Stimulated activated CD4-positive, alpha-beta T cell treated with anti-CD3 and anti-CD28 coated beads, Interleukin-2, amount 100 ng/mL, for 4 hours (primary cell): ENCODE measurements around the gene ARL15.

ENCODE experiments used
- DNase-seq: peaks from one replicate; pipeline ENCODE4 v3.0.0-alpha.2; 2020; ENCODE audit warnings: low read depth

ARL15 gene

GRCh38 chr5:53936481-53937352 lies 373.7 kb downstream of the ARL15 start:
- DNase-seq, result no peak

- DNase-seq, result no peak
These were observed 376.1 kb downstream of the ARL15 start for GRCh38 chr5:53934151-53934820.

GRCh38 chr5:53932351-53932750 lies 378.0 kb downstream of the ARL15 start:
- no peak for DNase-seq

- DNase-seq, result no peak
These were observed 379.9 kb downstream of the ARL15 start for GRCh38 chr5:53930457-53930856.

GRCh38 chr5:53929570-53929969 lies 380.8 kb downstream of the ARL15 start:
- no peak for DNase-seq

- DNase-seq, result no peak
These were observed 381.2 kb downstream of the ARL15 start for GRCh38 chr5:53929152-53929551.

DNA sequence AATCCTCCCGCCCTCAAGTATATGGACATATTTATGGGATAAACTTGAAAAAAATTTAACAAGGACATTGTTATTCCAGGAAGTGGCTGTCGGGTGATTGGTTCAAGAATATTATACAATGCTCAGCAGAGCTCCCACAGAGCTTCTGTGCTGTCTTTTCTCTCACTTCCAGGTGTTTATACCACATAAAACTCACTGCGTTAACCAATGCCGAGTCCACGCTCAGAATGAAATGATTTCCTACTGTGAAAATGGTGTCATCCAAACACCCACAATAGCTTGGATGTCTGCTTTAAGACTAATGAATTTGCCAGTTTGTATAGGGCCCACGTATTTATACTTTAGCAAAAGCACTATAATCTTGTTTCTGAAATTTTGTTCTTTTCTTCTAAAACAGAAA lies 381.7 kb downstream of the ARL15 start:
- no peak for DNase-seq

- DNase-seq, result no peak
These were observed 382.6 kb downstream of the ARL15 start for GRCh38 chr5:53927668-53928247.

DNA sequence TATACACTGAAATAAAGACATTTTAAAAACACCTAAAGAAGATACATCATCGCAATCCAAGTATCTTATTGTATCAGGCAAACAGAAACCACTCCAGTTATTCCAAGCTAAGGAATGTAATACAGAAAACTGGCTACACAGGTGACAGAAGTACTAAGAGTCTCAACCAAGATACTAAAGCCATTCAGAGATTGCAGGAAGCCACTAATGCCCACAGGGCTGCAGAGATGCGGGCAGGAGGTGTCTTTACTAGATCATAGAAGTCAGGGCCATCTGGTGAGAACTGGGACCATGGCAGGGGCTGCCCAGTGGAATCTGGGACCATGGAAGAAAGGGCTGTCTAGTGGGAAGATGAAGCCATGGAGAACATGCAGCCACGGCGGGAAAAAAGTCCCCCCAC lies 384.3 kb downstream of the ARL15 start:
- DNase-seq, result no peak

DNA sequence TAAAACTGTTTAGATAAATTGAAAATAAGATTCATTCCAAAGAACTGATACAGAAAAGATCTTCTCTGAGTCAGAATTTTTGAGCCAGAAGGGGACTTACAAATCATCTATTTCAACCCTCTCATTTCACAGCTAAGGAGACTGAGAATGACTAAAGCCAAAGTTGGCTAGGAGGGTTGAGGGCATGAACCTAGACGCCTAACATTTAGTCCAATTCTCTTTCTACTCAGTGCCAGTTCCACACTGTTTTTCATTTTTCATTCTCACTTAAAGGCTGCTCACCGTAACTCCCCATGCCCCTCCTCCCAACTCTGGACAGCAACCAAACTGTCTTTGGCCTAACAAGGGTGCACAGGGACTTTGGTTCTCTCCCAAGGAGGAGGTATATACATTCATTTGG lies 386.0 kb downstream of the ARL15 start:
- DNase-seq, result no peak

DNA sequence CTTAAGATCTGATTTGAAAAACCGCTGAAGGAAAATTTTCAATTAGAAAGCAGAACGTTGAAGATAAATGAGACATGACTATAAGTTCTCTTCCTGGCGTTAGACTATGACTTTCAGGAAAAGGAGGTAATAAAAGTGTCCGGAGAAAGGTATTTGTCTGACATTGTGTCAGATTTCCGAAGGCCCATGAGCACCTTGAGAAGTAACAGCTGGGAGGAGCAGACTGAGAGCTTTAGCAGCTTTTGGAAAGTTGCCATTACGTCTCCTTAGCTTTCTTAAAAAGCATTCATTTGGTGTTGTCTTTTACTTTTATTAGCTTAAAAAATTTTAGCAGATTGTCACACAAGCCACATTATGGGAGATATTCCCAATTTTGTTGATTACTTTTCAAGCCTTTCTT lies 386.4 kb downstream of the ARL15 start:
- no peak for DNase-seq

- no peak for DNase-seq
These were observed 387.6 kb downstream of the ARL15 start for GRCh38 chr5:53922508-53923498.

- no peak for DNase-seq
These were observed 392.5 kb downstream of the ARL15 start for GRCh38 chr5:53917826-53918225.

DNA sequence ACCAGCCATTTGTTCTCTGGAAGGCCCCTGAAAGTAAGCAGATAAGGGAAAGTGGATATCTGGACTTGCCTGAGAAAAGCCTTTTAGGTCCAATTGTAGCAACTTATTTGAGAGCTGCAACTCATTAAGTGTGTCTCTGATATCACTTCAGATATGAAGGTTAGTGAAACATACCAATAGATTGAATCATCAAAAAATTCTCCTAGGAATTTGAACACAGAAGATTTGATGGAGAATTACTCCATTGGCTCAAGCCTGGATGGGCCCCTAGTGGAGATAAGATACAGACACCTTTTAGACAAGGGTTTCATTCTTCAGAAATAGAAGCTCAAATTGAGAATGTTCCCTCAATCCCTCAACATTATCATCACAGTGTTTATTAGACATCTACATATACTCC lies 393.3 kb downstream of the ARL15 start:
- no peak for DNase-seq

DNA sequence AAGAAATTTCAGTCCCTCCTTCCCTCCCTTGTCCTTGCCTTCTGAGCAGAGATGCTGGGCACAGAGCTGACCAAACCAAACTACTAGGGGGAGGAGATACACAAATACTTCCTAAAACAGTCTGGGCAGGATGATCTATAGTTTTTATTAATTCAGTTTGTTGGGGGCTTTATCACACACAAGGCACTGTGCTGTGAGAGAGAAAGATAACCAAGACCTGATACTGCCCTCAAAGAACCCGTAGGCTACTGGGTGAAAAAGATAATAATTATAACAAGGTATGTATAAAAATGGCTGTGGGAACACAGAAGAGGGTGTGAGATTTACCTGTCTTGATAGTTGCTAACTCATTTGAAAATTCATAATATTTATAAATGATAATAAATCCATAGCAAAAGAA lies 395.3 kb downstream of the ARL15 start:
- no peak for DNase-seq

- DNase-seq, result no peak
These were observed 396.4 kb downstream of the ARL15 start for GRCh38 chr5:53913941-53914340.

DNA sequence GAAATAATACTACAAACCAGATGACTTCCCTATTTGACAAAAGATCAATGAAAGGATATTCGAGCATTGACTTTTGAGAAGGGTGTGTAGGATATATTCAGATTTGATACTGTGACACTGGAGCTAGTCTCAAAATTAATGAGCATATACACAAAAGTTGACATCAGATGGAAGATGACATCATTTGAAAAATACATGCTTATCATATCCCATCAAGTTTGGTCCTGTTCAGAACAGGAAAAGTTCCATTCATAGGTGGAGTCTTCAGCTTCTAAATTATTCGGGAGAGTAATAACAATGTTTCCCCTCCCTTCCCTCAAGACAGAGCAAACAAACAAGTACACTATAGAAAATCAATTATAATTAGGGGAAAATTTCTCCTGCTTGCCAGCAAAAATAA lies 401.6 kb downstream of the ARL15 start:
- DNase-seq, result no peak

DNA sequence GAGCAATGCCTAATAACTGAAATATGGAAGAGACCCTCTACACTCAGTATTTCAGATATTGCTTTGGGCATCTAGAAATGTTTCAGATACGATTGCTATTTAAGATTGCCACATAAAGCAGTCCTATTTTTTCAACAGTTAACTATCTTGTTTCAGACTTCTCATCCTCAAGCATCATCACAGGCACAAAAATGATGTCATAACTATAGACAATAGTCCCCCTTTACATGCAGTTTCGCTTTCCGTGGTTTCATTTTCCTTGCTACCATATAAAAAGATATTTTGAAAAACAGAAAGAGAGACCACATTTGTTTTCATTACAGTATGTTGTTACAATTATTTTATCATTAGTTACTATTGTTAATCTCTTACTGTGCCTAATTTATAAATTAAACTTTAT lies 402.5 kb downstream of the ARL15 start:
- no peak for DNase-seq

- DNase-seq, result no peak
These were observed 403.6 kb downstream of the ARL15 start for GRCh38 chr5:53906736-53907135.

GRCh38 chr5:53902296-53902907 lies 408.0 kb downstream of the ARL15 start:
- no peak for DNase-seq

GRCh38 chr5:53900677-53901076 lies 409.7 kb downstream of the ARL15 start:
- DNase-seq, result no peak
